ENCODE data around the gene GPR139. TPM values are rescaled to one million over a fixed set of nuclear protein-coding genes. Genes with fewer than 3 reads are reported as not detected.

Gene GPR139
- total RNA-seq, 1 donor from 2014 or later: not detected

DNA sequence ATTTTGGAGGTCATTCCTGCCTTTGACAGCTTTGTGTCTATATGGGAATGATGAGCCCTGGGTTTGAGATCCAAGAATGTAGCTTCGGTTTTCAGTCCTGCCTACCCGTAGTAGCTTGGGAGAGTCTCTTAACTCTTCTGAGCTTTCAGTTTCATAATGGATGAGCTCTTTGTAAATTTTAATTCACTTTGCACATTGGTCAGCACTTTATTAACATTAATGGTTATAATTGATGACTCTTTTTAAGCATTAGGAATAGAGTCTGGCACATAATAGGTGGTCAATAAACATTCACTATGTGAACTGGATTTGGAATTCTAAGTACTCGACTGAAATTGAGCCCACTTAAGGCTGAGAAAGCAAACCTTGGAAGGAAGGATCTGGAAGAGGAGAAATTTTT lies 17.3 kb downstream of the GPR139 start:
- Mint-ChIP-seq H3K4me1 (ENCODE audit: low read depth) (no peaks in the 10 kb centered on the region), H3K27ac (no peak overlapping the region), H3K9me3 (ENCODE audit: low read depth) (no peaks in the 10 kb centered on the region), H3K4me3 (ENCODE audit: low read depth) (no peak overlapping the region), H3K27me3 (peaks cover 66% of the 10 kb centered on the region), H3K36me3 (ENCODE audit: insufficient read depth) (no peaks in the 10 kb centered on the region)
- DNase-seq (ENCODE audit: low spot score, unreplicated experiment): no peak
- TF ChIP-seq, protein P1, sequence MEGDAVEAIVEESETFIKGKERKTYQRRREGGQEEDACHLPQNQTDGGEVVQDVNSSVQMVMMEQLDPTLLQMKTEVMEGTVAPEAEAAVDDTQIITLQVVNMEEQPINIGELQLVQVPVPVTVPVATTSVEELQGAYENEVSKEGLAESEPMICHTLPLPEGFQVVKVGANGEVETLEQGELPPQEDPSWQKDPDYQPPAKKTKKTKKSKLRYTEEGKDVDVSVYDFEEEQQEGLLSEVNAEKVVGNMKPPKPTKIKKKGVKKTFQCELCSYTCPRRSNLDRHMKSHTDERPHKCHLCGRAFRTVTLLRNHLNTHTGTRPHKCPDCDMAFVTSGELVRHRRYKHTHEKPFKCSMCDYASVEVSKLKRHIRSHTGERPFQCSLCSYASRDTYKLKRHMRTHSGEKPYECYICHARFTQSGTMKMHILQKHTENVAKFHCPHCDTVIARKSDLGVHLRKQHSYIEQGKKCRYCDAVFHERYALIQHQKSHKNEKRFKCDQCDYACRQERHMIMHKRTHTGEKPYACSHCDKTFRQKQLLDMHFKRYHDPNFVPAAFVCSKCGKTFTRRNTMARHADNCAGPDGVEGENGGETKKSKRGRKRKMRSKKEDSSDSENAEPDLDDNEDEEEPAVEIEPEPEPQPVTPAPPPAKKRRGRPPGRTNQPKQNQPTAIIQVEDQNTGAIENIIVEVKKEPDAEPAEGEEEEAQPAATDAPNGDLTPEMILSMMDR (IDR thresholded peaks at IDR 0.05; ENCODE audit: unreplicated experiment): no peak

DNA sequence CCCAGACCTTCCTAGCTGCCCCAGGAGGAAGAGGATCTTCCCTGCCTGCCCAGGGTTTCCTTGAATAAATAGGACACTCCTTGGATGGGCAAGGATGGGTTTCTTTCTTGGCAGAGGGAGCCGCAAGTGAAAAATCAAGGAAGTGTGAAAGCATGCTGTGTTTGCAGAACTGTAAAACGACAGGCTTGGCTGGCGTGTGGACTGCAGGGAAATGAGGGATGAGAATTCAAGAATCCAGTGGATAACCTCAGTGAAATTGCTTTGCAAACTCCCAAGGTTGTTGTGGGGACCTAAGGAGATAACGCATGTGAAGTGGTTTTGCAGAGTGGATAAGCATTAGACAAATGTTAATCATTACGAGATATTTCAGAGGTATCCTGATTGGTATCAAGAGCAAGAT lies 20.4 kb downstream of the GPR139 start:
- Mint-ChIP-seq H3K27ac (no peak overlapping the region), H3K27me3 (peaks cover 59% of the 10 kb centered on the region)

DNA sequence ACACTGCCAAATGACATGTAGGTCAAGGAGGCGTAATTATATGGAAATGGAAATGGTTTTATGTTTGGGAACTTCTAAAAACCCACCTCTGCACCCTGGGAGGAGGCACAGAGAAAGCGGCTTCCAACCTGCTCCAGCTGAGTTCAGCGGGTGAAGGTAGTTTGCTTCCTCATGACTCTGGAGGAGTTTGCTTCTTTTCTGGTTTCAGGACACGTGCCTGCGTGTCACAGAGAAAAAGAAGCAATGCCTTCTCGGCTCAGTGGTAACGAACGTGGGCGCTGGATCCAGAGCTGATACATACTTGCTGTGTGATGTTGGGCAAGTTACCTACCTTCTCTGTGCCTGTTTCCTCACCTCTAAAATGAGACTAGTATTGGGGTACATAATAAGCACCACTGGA lies 22.1 kb downstream of the GPR139 start:
- H3K36me3 Mint-ChIP-seq (ENCODE audit: insufficient read depth): no peaks in the 10 kb centered on the region
- H3K9me3 Mint-ChIP-seq (ENCODE audit: low read depth): no peaks in the 10 kb centered on the region
- no peaks in the 10 kb centered on the region for H3K4me1 Mint-ChIP-seq (ENCODE audit: low read depth)
- no peak overlapping the region for H3K27ac Mint-ChIP-seq
- H3K4me3 Mint-ChIP-seq (ENCODE audit: low read depth): no peak overlapping the region
- TF ChIP-seq, protein P1 (IDR thresholded peaks at IDR 0.05; ENCODE audit: unreplicated experiment): no peak
- peaks cover 55% of the 10 kb centered on the region for H3K27me3 Mint-ChIP-seq
- DNase-seq (ENCODE audit: low spot score, unreplicated experiment): no peak

More for the DNA sequence above, 20.4 kb downstream of the GPR139 start:
- Mint-ChIP-seq H3K36me3 (ENCODE audit: insufficient read depth) (no peaks in the 10 kb centered on the region), H3K4me3 (ENCODE audit: low read depth) (no peak overlapping the region), H3K4me1 (ENCODE audit: low read depth) (no peaks in the 10 kb centered on the region), H3K9me3 (ENCODE audit: low read depth) (no peaks in the 10 kb centered on the region)
- TF ChIP-seq, protein P1 (IDR thresholded peaks at IDR 0.05; ENCODE audit: unreplicated experiment): no peak
- no peak for DNase-seq (ENCODE audit: low spot score, unreplicated experiment)

DNA sequence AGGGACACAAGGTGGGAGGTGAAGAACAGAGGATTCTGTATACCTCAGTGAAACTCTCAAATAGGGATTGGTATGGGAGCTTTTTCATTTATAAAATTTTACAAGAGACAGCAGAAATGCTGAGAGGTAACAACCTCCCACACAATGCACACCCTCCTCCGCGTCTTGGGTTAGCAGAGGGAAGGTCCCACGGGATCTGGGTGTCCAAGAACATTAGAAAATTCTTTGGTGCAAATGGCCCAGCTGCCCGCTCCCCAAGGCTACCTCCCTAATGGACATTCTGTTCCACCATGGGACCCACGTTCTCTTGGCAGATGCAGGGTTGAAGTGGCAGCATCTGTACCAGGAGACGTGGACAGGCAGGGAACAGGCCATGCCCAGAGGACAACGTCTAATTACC lies 22.5 kb downstream of the GPR139 start:
- Mint-ChIP-seq H3K36me3 (ENCODE audit: insufficient read depth) (no peaks in the 10 kb centered on the region), H3K4me3 (ENCODE audit: low read depth) (no peak overlapping the region), H3K9me3 (ENCODE audit: low read depth) (no peaks in the 10 kb centered on the region), H3K4me1 (ENCODE audit: low read depth) (no peaks in the 10 kb centered on the region), H3K27me3 (peaks cover 54% of the 10 kb centered on the region), H3K27ac (no peak overlapping the region)
- DNase-seq (ENCODE audit: low spot score, unreplicated experiment): no peak
- TF ChIP-seq, protein P1 (IDR thresholded peaks at IDR 0.05; ENCODE audit: unreplicated experiment): no peak

DNA sequence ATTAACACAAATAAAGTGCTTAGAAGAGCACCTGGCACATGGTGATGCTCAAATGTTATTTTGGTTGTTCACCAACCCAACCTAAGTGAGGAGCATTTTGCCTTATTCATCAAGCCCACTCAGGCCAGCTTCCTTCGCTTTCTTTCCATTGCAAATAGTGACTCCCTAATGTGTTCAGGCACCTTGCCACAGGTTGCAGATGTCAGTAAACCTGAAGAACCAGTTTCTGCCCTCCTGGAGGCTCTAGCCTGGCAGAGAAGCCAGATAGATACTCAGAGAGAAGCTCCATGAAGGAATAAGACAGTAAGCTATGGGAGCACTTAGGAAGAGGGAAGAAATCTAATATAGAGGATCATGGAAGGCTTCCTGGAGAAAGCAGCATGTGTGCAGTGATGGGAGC lies 23.9 kb downstream of the GPR139 start:
- Mint-ChIP-seq H3K4me1 (ENCODE audit: low read depth) (no peaks in the 10 kb centered on the region), H3K4me3 (ENCODE audit: low read depth) (no peak overlapping the region), H3K9me3 (ENCODE audit: low read depth) (no peaks in the 10 kb centered on the region), H3K27ac (no peak overlapping the region), H3K27me3 (peaks cover 45% of the 10 kb centered on the region), H3K36me3 (ENCODE audit: insufficient read depth) (no peaks in the 10 kb centered on the region)
- TF ChIP-seq, protein P1 (IDR thresholded peaks at IDR 0.05; ENCODE audit: unreplicated experiment): no peak
- no peak for DNase-seq (ENCODE audit: low spot score, unreplicated experiment)
